VCaP (cell line): ENCODE results near the gene CLDN20.

ENCODE experiments used
- H3K27ac ChIP-seq: fragments of 450-650 bp; 2 replicates; pipeline ENCODE4 v1.5.1; 2017
- TF ChIP-seq, protein P1 (sequence below): fragments of 450-650 bp; conservative IDR thresholded peaks from 2 replicates; pipeline ENCODE4 v1.5.1; 2017; ENCODE audit warnings: mild to moderate bottlenecking, moderate library complexity

The CLDN20 gene

DNA sequence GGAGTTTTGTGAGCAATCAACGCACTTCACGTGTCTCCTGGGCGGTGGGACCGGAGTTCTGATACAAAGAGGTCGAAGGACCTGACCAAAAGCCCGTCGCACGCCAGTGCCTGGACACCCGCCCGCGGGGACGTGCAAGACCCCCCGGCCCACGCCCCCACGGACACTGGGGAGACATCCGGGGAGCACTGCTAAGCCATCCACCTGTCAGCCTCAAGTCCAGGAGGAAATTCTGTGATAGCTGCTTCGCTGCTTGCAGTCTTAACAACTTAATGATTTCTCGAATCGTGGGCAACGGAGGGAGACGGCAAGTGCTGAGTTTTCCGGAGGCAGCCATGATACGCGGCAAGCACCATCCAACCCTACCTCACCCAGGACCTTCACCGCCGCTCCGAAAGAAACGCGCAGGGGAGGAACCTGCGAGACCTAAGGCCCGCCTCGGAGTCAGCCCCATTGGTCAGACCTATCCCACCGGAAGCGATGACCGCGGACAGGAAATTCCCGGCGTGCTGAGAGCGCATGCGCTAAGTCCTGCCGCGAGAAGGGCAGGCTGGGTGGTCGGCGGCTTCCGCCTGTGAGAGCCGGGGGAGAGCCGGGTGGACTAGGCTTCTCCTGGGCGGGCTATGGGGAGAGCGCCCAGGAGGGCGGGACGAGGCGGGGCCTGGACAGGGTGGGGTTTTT, 50.4 kb downstream of the CLDN20 start, which contains the start of gene TFB1M:
TFB1M (minus strand) TSS at position 393 of the 681 bp plus-strand sequence; CDS start at position 337, 56 bp downstream.
- TF ChIP-seq, protein P1, sequence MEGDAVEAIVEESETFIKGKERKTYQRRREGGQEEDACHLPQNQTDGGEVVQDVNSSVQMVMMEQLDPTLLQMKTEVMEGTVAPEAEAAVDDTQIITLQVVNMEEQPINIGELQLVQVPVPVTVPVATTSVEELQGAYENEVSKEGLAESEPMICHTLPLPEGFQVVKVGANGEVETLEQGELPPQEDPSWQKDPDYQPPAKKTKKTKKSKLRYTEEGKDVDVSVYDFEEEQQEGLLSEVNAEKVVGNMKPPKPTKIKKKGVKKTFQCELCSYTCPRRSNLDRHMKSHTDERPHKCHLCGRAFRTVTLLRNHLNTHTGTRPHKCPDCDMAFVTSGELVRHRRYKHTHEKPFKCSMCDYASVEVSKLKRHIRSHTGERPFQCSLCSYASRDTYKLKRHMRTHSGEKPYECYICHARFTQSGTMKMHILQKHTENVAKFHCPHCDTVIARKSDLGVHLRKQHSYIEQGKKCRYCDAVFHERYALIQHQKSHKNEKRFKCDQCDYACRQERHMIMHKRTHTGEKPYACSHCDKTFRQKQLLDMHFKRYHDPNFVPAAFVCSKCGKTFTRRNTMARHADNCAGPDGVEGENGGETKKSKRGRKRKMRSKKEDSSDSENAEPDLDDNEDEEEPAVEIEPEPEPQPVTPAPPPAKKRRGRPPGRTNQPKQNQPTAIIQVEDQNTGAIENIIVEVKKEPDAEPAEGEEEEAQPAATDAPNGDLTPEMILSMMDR: no peak
- peak within 1 kb of the TSS; percentile 86 for H3K27ac ChIP-seq

DNA sequence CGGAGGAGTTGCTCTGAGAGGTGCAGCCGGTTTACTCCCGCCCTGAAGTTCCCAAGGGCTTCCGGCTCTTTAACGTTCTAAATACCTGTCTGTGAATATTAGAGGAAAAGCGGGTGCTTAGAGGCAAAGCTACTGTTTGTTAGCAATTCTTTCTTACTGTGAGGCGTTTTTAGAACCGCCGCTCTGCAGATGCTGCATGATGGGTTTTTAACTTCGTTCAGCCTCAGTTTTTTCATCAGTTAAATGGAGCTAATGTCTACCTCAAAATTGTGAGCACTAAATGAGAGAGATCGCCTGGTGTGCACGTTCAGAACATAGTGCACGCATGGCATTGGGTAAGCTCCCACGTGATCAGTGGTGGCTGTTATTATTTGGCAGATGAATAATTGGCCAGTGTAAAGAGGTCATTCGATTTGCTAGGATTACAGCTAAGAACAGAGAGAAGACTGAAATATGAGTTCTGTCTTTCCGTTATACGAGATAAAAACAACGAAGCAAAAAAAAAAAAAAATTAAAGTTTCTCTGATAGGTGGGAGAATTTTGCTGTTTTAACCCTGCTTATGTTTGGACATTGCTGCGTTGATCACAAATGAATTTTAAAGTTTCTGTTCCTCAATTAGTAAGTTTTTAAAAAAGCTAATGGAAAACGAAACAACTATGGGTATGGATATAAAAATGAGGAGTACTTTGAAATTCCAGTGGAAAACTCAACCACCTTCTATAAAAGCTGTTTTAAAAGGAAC, 51.1 kb downstream of the CLDN20 start:
- peak overlapping the region; percentile 86 for H3K27ac ChIP-seq
- TF ChIP-seq, protein P1: no peak

DNA sequence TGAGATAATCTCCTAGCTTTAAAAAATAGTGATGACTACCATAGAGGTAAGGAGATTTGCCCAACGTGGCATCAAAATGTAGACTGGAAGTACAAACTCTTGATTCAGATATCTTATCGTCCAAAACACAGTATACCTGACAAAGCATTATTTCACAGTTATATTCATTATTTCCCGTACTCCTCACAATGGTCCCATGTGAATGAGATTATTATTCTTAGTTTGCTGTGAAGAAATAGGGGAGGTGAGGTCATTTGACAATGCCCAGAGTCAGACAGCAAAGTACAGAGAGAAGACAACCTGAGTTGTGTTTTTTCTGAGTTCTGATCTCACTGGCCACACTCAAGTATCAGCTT, 51.7 kb downstream of the CLDN20 start:
- peak overlapping the region; percentile 86 for H3K27ac ChIP-seq
- TF ChIP-seq, protein P1: no peak

DNA sequence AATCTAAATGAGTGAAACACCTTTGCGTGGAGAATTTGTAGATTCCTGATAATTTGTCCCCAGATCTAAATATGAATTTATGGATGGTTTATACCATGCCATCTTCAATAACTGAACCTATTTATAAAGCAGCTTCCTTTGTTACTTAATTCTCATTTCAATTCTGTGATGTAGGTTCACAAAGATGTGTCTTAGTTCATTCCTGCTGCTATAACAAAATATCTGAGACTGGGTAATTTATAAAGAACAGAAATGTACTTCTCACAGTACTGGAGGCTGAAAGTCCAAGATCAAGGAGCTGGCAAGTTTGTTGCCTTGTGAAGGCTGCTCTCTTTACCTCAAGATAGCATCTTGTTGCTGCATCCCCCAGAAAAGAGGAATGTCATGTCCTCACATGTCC, 52.6 kb downstream of the CLDN20 start:
- TF ChIP-seq, protein P1: no peak
- H3K27ac ChIP-seq: no peak overlapping the region

DNA sequence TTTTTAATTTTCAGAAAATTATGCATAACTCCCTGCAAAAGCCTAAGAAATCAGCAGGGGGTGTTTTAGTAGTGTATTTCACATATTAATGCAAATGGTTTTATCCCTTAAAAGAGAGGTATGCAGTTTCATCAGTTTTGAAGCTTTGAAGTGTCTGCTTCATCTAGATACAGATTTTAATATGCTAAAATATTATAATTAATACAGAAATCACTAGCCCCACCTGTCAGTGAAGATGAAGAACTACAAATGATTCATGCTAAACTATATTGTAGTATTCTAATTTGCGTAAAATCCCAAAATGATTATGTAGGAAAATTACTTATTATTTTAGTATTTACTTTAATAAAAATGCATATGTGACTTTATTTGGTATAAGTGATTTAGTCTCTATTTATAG, 53.4 kb downstream of the CLDN20 start:
- TF ChIP-seq, protein P1: peak; percentile 37
- H3K27ac ChIP-seq: no peak overlapping the region

DNA sequence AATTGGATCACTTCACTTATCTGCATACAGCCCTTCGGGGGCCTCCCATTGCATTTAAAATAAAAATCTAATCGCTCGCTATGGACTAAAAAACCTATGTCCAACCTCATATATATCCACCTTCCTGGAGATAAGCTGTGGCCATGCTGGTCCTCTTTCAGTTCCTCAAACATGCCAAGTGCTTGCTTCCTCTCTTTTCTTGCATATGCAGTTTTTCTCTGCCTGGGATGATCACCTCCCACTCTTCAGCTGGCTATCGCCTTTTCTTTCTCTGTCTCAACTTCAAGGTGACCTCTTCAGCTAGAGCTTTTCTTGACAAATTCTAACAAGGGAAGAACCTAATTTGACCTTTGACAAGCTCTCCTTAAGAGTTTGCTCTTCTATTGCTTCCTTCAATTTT, 56.1 kb downstream of the CLDN20 start:
- TF ChIP-seq, protein P1: no peak
- H3K27ac ChIP-seq: no peak overlapping the region

DNA sequence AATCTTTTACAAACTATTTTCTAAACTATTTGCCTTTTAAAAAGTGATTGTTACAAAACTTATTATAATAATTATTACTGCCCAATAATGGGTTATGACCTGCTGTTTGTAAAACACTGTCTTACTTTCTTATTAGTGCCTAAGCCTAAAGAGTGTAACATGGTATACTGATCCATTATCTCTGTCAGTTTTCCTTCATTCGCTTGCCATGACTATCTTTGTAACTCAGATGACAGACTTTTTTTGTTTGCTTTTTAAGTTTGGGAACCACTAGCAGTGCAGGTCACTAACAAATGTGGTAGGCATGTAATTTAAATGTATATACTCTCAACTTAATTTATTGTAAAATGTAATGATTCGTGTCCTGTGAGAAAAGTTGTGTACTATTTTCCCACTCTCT, 60.4 kb downstream of the CLDN20 start:
- H3K27ac ChIP-seq: no peak overlapping the region
- TF ChIP-seq, protein P1: no peak
